Measurements from ENCODE around the gene SLC25A13. TPM values are rescaled to one million over a fixed set of nuclear protein-coding genes. Genes with fewer than 3 reads are reported as not detected.

SLC25A13 gene
- total RNA-seq, 1 experiment from 2014 or later, result 77.2 TPM

- no peak for TF ChIP-seq JUN (CRISPR knock-in tag; IDR thresholded peaks at IDR 0.05)
- TF ChIP-seq, protein P1, sequence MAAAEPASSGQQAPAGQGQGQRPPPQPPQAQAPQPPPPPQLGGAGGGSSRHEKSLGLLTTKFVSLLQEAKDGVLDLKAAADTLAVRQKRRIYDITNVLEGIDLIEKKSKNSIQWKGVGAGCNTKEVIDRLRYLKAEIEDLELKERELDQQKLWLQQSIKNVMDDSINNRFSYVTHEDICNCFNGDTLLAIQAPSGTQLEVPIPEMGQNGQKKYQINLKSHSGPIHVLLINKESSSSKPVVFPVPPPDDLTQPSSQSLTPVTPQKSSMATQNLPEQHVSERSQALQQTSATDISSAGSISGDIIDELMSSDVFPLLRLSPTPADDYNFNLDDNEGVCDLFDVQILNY (CRISPR knock-in tag; IDR thresholded peaks at IDR 0.05), result no peak
- TF ChIP-seq, protein P2, sequence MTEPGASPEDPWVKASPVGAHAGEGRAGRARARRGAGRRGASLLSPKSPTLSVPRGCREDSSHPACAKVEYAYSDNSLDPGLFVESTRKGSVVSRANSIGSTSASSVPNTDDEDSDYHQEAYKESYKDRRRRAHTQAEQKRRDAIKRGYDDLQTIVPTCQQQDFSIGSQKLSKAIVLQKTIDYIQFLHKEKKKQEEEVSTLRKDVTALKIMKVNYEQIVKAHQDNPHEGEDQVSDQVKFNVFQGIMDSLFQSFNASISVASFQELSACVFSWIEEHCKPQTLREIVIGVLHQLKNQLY (CRISPR knock-in tag; IDR thresholded peaks at IDR 0.05), result no peak
- TF ChIP-seq ZBTB43 (CRISPR knock-in tag; IDR thresholded peaks at IDR 0.05), result no peak
Observed at GRCh38 chr7:96200740-96201139, 121.2 kb downstream of the SLC25A13 start (continued).

- H3K27ac Mint-ChIP-seq, result no peak overlapping the region
- peaks cover 12% of the 10 kb centered on the region for H3K27me3 Mint-ChIP-seq (ENCODE audit: low read depth)
- ChIA-PET POLR2A (no interaction called here), CTCF (no interaction called here)
- H3K36me3 Mint-ChIP-seq, result no peaks in the 10 kb centered on the region
- H3K4me3 Mint-ChIP-seq, result no peak overlapping the region
- H3K9me3 Mint-ChIP-seq, result no peaks in the 10 kb centered on the region
- no peak for TF ChIP-seq GTF2I (CRISPR knock-in tag; conservative IDR thresholded peaks at IDR 0.05)
- ATAC-seq, result no peak
- peaks cover 18% of the 10 kb centered on the region for H3K4me1 Mint-ChIP-seq
- DNase-seq (ENCODE audit: low spot score), result no peak
Observed at GRCh38 chr7:96199421-96199820, 122.5 kb downstream of the SLC25A13 start.

- ChIA-PET CTCF (interaction anchor here (0.7 kb wide), 1 partner anchor 123 kb away, joined by 3 read pairs; no protein-coding TSS in a partner anchor), POLR2A (no interaction called here)
- no peak for DNase-seq (ENCODE audit: low spot score)
- Mint-ChIP-seq H3K4me3 (no peak overlapping the region), H3K4me1 (peaks cover 18% of the 10 kb centered on the region), H3K36me3 (no peaks in the 10 kb centered on the region), H3K27me3 (ENCODE audit: low read depth) (peaks cover 12% of the 10 kb centered on the region), H3K9me3 (no peaks in the 10 kb centered on the region), H3K27ac (no peak overlapping the region)
- TF ChIP-seq NFYB (CRISPR knock-in tag; conservative IDR thresholded peaks at IDR 0.05; ENCODE audit: low read depth), result no peak
- TF ChIP-seq, protein P3, sequence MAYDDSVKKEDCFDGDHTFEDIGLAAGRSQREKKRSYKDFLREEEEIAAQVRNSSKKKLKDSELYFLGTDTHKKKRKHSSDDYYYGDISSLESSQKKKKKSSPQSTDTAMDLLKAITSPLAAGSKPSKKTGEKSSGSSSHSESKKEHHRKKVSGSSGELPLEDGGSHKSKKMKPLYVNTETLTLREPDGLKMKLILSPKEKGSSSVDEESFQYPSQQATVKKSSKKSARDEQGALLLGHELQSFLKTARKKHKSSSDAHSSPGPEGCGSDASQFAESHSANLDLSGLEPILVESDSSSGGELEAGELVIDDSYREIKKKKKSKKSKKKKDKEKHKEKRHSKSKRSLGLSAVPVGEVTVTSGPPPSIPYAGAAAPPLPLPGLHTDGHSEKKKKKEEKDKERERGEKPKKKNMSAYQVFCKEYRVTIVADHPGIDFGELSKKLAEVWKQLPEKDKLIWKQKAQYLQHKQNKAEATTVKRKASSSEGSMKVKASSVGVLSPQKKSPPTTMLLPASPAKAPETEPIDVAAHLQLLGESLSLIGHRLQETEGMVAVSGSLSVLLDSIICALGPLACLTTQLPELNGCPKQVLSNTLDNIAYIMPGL (CRISPR knock-in tag; IDR thresholded peaks at IDR 0.05), result no peak
- TF ChIP-seq, protein P4, sequence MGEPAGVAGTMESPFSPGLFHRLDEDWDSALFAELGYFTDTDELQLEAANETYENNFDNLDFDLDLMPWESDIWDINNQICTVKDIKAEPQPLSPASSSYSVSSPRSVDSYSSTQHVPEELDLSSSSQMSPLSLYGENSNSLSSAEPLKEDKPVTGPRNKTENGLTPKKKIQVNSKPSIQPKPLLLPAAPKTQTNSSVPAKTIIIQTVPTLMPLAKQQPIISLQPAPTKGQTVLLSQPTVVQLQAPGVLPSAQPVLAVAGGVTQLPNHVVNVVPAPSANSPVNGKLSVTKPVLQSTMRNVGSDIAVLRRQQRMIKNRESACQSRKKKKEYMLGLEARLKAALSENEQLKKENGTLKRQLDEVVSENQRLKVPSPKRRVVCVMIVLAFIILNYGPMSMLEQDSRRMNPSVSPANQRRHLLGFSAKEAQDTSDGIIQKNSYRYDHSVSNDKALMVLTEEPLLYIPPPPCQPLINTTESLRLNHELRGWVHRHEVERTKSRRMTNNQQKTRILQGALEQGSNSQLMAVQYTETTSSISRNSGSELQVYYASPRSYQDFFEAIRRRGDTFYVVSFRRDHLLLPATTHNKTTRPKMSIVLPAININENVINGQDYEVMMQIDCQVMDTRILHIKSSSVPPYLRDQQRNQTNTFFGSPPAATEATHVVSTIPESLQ (CRISPR knock-in tag; IDR thresholded peaks at IDR 0.05), result no peak
- peak; percentile 73 for ATAC-seq
Observed at GRCh38 chr7:96198047-96198636, 123.8 kb downstream of the SLC25A13 start.

DNA sequence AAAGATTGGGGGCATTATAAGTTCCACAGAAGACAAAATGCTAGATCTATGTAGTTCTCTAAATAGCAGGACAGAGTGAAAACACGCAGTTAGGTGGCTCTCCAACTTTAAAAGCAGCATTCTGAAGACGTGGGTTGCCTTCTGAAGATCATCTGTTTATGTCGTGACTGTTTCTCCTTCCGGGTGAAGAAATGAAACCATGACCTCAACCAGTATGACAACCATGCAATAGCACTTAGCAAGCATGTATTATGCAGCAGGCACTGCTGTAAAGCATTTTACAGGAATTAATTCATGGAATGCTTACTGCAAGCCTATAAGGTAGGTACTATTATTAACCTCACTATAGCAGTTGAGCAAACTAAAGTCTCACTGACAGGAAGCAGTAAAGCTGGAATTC, 125.2 kb downstream of the SLC25A13 start:
- Mint-ChIP-seq H3K4me3 (no peak overlapping the region), H3K9me3 (no peaks in the 10 kb centered on the region)

More for the DNA sequence above, 125.2 kb downstream of the SLC25A13 start:
- Mint-ChIP-seq H3K4me1 (peaks cover 18% of the 10 kb centered on the region), H3K36me3 (peaks cover 11% of the 10 kb centered on the region), H3K27me3 (ENCODE audit: low read depth) (peaks cover 12% of the 10 kb centered on the region), H3K27ac (no peak overlapping the region)
- DNase-seq (ENCODE audit: low spot score), result no peak
- ChIA-PET POLR2A (no interaction called here), CTCF (no interaction called here)
- ATAC-seq, result no peak
- no peak for TF ChIP-seq ZNF121 (CRISPR knock-in tag; IDR thresholded peaks at IDR 0.05)
- TF ChIP-seq, protein P2 (CRISPR knock-in tag; IDR thresholded peaks at IDR 0.05), result no peak
- no peak for TF ChIP-seq TP53 (CRISPR knock-in tag; IDR thresholded peaks at IDR 0.05)
- no peak for TF ChIP-seq CREM (CRISPR knock-in tag; IDR thresholded peaks at IDR 0.05)
- TF ChIP-seq ELF4 (CRISPR knock-in tag; IDR thresholded peaks at IDR 0.05; ENCODE audit: low read depth), result no peak
- TF ChIP-seq NR2C2 (CRISPR knock-in tag; IDR thresholded peaks at IDR 0.05), result no peak
- no peak for TF ChIP-seq ZNF232 (CRISPR knock-in tag; IDR thresholded peaks at IDR 0.05)
- no peak for TF ChIP-seq ESRRA (CRISPR knock-in tag; IDR thresholded peaks at IDR 0.05; ENCODE audit: borderline replicate concordance)
